ENCODE data around the gene SHLD2. TPM values are rescaled to one million over a fixed set of nuclear protein-coding genes. Genes with fewer than 3 reads are reported as not detected.

The SHLD2 gene
- total and polyA plus RNA-seq, 2 of the 13 experiments (the other 11 are each of a cell fraction or from before 2014, with no cell fraction given) = 25.7 to 53.7 TPM

- TF ChIP-seq, protein P1, sequence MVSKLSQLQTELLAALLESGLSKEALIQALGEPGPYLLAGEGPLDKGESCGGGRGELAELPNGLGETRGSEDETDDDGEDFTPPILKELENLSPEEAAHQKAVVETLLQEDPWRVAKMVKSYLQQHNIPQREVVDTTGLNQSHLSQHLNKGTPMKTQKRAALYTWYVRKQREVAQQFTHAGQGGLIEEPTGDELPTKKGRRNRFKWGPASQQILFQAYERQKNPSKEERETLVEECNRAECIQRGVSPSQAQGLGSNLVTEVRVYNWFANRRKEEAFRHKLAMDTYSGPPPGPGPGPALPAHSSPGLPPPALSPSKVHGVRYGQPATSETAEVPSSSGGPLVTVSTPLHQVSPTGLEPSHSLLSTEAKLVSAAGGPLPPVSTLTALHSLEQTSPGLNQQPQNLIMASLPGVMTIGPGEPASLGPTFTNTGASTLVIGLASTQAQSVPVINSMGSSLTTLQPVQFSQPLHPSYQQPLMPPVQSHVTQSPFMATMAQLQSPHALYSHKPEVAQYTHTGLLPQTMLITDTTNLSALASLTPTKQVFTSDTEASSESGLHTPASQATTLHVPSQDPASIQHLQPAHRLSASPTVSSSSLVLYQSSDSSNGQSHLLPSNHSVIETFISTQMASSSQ (IDR thresholded peaks at IDR 0.05; ENCODE audit: low read depth) = no peak
- TF ChIP-seq, protein P1 (CRISPR knock-in tag; IDR thresholded peaks at IDR 0.05; ENCODE audit: borderline replicate concordance) = peak; percentile 70; the same call in 1 of the 2 replicates
- TF ChIP-seq MBNL3 (CRISPR knock-in tag; conservative IDR thresholded peaks at IDR 0.05) = no peak
- TF ChIP-seq, protein P2, sequence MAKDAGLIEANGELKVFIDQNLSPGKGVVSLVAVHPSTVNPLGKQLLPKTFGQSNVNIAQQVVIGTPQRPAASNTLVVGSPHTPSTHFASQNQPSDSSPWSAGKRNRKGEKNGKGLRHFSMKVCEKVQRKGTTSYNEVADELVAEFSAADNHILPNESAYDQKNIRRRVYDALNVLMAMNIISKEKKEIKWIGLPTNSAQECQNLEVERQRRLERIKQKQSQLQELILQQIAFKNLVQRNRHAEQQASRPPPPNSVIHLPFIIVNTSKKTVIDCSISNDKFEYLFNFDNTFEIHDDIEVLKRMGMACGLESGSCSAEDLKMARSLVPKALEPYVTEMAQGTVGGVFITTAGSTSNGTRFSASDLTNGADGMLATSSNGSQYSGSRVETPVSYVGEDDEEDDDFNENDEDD (CRISPR knock-in tag; IDR thresholded peaks at IDR 0.05; ENCODE audit: borderline replicate concordance) = peak; percentile 85; the same call in 1 of the 2 replicates
- TF ChIP-seq, protein P3, sequence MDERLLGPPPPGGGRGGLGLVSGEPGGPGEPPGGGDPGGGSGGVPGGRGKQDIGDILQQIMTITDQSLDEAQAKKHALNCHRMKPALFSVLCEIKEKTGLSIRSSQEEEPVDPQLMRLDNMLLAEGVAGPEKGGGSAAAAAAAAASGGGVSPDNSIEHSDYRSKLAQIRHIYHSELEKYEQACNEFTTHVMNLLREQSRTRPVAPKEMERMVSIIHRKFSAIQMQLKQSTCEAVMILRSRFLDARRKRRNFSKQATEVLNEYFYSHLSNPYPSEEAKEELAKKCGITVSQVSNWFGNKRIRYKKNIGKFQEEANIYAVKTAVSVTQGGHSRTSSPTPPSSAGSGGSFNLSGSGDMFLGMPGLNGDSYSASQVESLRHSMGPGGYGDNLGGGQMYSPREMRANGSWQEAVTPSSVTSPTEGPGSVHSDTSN (CRISPR knock-in tag; IDR thresholded peaks at IDR 0.05) = no peak
- peak; percentile 79; the same call in 1 of the 2 replicates for TF ChIP-seq ZNF670 (CRISPR knock-in tag; IDR thresholded peaks at IDR 0.05; ENCODE audit: borderline replicate concordance)
- peak; percentile 73; the same call in 1 of the 2 replicates for TF ChIP-seq ZNF124 (CRISPR knock-in tag; IDR thresholded peaks at IDR 0.05)
- TF ChIP-seq KDM2A (CRISPR knock-in tag; IDR thresholded peaks at IDR 0.05; ENCODE audit: borderline replicate concordance, low read depth) = peak; percentile 84
- TF ChIP-seq NCOA2 (CRISPR knock-in tag; IDR thresholded peaks at IDR 0.05) = peak; percentile 57; the same call in 1 of the 2 replicates
- TF ChIP-seq FIP1L1 (IDR thresholded peaks at IDR 0.05; ENCODE audit: borderline replicate concordance, insufficient read depth, low read depth, low read length) = 0 out of 2 replicates have a peak, but pooled peaks have one; percentile 71
- TF ChIP-seq NONO (IDR thresholded peaks at IDR 0.05) = no peak
- 0 out of 2 replicates have a peak, but pooled peaks have one; percentile 66 for TF ChIP-seq NONO (CRISPR knock-in tag; conservative IDR thresholded peaks at IDR 0.05)
- TF ChIP-seq ZBTB42 (CRISPR knock-in tag; IDR thresholded peaks at IDR 0.05) = peak; percentile 37
- no peak for TF ChIP-seq WIZ (CRISPR knock-in tag; IDR thresholded peaks at IDR 0.05)
- TF ChIP-seq ZNF7 (CRISPR knock-in tag; IDR thresholded peaks at IDR 0.05) = no peak
- peak; percentile 55; the same call in 1 of the 2 replicates for TF ChIP-seq REL (CRISPR knock-in tag; conservative IDR thresholded peaks at IDR 0.05)
- TF ChIP-seq ZNF430 (CRISPR knock-in tag; IDR thresholded peaks at IDR 0.05) = peak; percentile 73; the same call in 1 of the 2 replicates
- peak; percentile 78 for TF ChIP-seq ZNF547 (CRISPR knock-in tag; IDR thresholded peaks at IDR 0.05)
- peak; percentile 93 for TF ChIP-seq RXRA (CRISPR knock-in tag; IDR thresholded peaks at IDR 0.05)
- TF ChIP-seq ZNF777 (CRISPR knock-in tag; IDR thresholded peaks at IDR 0.05) = peak; percentile 65
- 0 out of 2 replicates have a peak, but pooled peaks have one; percentile 22 for TF ChIP-seq MEIS1 (CRISPR knock-in tag; IDR thresholded peaks at IDR 0.05; ENCODE audit: borderline replicate concordance)
- 0 out of 2 replicates have a peak, but pooled peaks have one; percentile 52 for TF ChIP-seq ZNF737 (CRISPR knock-in tag; IDR thresholded peaks at IDR 0.05; ENCODE audit: borderline replicate concordance)
- TF ChIP-seq ZMYM3 (CRISPR knock-in tag; IDR thresholded peaks at IDR 0.05) = peak; percentile 35; the same call in 1 of the 2 replicates
- peak; percentile 57; the same call in 1 of the 2 replicates for TF ChIP-seq TOE1 (CRISPR knock-in tag; IDR thresholded peaks at IDR 0.05)
Observed at GRCh38 chr10:87095236-87095945, 385 bp downstream of the SHLD2 start (continued).
